ENCODE measurements around the gene CSTPP1.

The CSTPP1 gene

GRCh38 chr11:47047972-47048371 is 111.4 kb downstream of the CSTPP1 start:
- no peak overlapping the region for H3K4me3 ChIP-seq (replicated peaks; ENCODE audit: insufficient read depth, low read length)
- no peak for DNase-seq (ENCODE audit: low read depth in 1 of 2, low spot score in 1 of 2)
- no peak overlapping the region for H3K27ac ChIP-seq (replicated peaks)
- TF ChIP-seq, protein P1, sequence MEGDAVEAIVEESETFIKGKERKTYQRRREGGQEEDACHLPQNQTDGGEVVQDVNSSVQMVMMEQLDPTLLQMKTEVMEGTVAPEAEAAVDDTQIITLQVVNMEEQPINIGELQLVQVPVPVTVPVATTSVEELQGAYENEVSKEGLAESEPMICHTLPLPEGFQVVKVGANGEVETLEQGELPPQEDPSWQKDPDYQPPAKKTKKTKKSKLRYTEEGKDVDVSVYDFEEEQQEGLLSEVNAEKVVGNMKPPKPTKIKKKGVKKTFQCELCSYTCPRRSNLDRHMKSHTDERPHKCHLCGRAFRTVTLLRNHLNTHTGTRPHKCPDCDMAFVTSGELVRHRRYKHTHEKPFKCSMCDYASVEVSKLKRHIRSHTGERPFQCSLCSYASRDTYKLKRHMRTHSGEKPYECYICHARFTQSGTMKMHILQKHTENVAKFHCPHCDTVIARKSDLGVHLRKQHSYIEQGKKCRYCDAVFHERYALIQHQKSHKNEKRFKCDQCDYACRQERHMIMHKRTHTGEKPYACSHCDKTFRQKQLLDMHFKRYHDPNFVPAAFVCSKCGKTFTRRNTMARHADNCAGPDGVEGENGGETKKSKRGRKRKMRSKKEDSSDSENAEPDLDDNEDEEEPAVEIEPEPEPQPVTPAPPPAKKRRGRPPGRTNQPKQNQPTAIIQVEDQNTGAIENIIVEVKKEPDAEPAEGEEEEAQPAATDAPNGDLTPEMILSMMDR (IDR thresholded peaks at IDR 0.05; ENCODE audit: insufficient read depth, low read length) = no peak
- TF ChIP-seq, protein P2, sequence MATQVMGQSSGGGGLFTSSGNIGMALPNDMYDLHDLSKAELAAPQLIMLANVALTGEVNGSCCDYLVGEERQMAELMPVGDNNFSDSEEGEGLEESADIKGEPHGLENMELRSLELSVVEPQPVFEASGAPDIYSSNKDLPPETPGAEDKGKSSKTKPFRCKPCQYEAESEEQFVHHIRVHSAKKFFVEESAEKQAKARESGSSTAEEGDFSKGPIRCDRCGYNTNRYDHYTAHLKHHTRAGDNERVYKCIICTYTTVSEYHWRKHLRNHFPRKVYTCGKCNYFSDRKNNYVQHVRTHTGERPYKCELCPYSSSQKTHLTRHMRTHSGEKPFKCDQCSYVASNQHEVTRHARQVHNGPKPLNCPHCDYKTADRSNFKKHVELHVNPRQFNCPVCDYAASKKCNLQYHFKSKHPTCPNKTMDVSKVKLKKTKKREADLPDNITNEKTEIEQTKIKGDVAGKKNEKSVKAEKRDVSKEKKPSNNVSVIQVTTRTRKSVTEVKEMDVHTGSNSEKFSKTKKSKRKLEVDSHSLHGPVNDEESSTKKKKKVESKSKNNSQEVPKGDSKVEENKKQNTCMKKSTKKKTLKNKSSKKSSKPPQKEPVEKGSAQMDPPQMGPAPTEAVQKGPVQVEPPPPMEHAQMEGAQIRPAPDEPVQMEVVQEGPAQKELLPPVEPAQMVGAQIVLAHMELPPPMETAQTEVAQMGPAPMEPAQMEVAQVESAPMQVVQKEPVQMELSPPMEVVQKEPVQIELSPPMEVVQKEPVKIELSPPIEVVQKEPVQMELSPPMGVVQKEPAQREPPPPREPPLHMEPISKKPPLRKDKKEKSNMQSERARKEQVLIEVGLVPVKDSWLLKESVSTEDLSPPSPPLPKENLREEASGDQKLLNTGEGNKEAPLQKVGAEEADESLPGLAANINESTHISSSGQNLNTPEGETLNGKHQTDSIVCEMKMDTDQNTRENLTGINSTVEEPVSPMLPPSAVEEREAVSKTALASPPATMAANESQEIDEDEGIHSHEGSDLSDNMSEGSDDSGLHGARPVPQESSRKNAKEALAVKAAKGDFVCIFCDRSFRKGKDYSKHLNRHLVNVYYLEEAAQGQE (IDR thresholded peaks at IDR 0.05; ENCODE audit: insufficient replicate concordance, low read depth) = no peak
- TF ChIP-seq SPI1 (IDR thresholded peaks at IDR 0.05; ENCODE audit: borderline replicate concordance, low read depth) (no peak), POLR2AphosphoS5 (IDR thresholded peaks at IDR 0.05; ENCODE audit: low read depth) (no peak), GABPA (IDR thresholded peaks at IDR 0.05; ENCODE audit: low read depth) (no peak)
- no peaks in the 10 kb centered on the region for H3K27me3 ChIP-seq (ENCODE audit: insufficient read depth, poor library complexity, severe bottlenecking)

GRCh38 chr11:47050284-47050683 is 113.7 kb downstream of the CSTPP1 start:
- TF ChIP-seq POLR2AphosphoS5 (IDR thresholded peaks at IDR 0.05; ENCODE audit: low read depth) (no peak), GABPA (IDR thresholded peaks at IDR 0.05; ENCODE audit: low read depth) (no peak), SPI1 (IDR thresholded peaks at IDR 0.05; ENCODE audit: borderline replicate concordance, low read depth) (no peak)
- TF ChIP-seq, protein P1 (IDR thresholded peaks at IDR 0.05; ENCODE audit: insufficient read depth, low read length) = no peak
- TF ChIP-seq, protein P2 (IDR thresholded peaks at IDR 0.05; ENCODE audit: insufficient replicate concordance, low read depth) = no peak
- Histone ChIP-seq H3K27ac (replicated peaks) (no peak overlapping the region), H3K27me3 (ENCODE audit: insufficient read depth, poor library complexity, severe bottlenecking) (no peaks in the 10 kb centered on the region), H3K4me3 (replicated peaks; ENCODE audit: insufficient read depth, low read length) (no peak overlapping the region)
- no peak for DNase-seq (ENCODE audit: low read depth in 1 of 2, low spot score in 1 of 2)

DNA sequence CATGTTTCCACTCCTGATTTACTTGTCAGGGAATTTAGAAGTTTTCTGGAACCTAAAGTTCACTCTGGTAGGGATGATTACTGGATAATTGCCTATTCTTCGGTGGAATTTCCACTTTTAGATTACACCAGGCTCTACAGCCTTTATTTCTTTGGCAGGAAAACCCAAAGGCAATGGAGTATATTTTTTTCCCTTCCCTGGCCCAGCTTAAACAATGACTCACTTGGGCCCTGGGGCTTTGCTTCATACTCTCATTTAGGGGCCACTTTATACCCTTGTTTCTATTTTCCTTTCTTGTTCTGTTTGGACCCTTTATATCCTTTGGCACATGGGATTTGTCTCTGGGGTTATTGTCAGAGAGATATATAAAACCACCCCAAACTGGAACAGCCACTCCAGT is 114.7 kb downstream of the CSTPP1 start:
- Histone ChIP-seq H3K4me3 (replicated peaks; ENCODE audit: insufficient read depth, low read length) (no peak overlapping the region), H3K27ac (replicated peaks) (no peak overlapping the region), H3K27me3 (ENCODE audit: insufficient read depth, poor library complexity, severe bottlenecking) (no peaks in the 10 kb centered on the region)
- TF ChIP-seq, protein P1 (IDR thresholded peaks at IDR 0.05; ENCODE audit: insufficient read depth, low read length) = no peak
- no peak for TF ChIP-seq SPI1 (IDR thresholded peaks at IDR 0.05; ENCODE audit: borderline replicate concordance, low read depth)
- TF ChIP-seq POLR2AphosphoS5 (IDR thresholded peaks at IDR 0.05; ENCODE audit: low read depth) = no peak
- TF ChIP-seq, protein P2 (IDR thresholded peaks at IDR 0.05; ENCODE audit: insufficient replicate concordance, low read depth) = no peak
- TF ChIP-seq GABPA (IDR thresholded peaks at IDR 0.05; ENCODE audit: low read depth) = no peak
- no peak for DNase-seq (ENCODE audit: low read depth in 1 of 2, low spot score in 1 of 2)

All from HL-60 (cell line).